Astrocyte (in vitro differentiated cells and primary cell): ENCODE results near the gene C2orf80. TPM values are rescaled to one million over a fixed set of nuclear protein-coding genes. Genes with fewer than 3 reads are reported as not detected.
"Not testable (repeated sequence)": the region's sequence is repeated elsewhere in the genome, so short reads cannot be mapped to it uniquely, and the experiment has no call there.

Experiments
- DNase-seq: peaks from one replicate; pipeline ENCODE4 v3.0.0-alpha.2; 2010; ENCODE audit warnings: low read depth
- FAIRE-seq: peaks from 2 replicates; lab custom pipeline; 2011; peaks lifted over from hg19 to GRCh38; lab: Jason Lieb, UNC
- H2AFZ ChIP-seq: 2 replicates; pipeline ENCODE4 v1.6.0; 2012; ENCODE audit warnings: low read depth, low read length, inconsistent platforms
- H3K27ac ChIP-seq: 2 replicates; pipeline ENCODE4 v1.5.1; 2011; ENCODE audit warnings: low read depth, low read length, inconsistent platforms
- H3K27me3 ChIP-seq: 2 replicates; pipeline ENCODE4 v1.6.0; 2011; ENCODE audit warnings: low read length, inconsistent platforms; ENCODE audit not compliant: insufficient read depth
- H3K36me3 ChIP-seq: 2 replicates; pipeline ENCODE4 v1.5.1; 2011; ENCODE audit warnings: low read length, inconsistent platforms; ENCODE audit not compliant: insufficient read depth
- H3K4me1 ChIP-seq: 2 replicates; pipeline ENCODE4 v1.5.1; 2011; ENCODE audit warnings: low read length, inconsistent platforms; ENCODE audit not compliant: insufficient read depth
- H3K4me2 ChIP-seq: 2 replicates; pipeline ENCODE4 v1.6.0; 2012; ENCODE audit warnings: low read length, inconsistent platforms
- H3K4me3 ChIP-seq: 2 replicates; pipeline ENCODE4 v1.5.1; 2011; ENCODE audit warnings: low read depth, mild to moderate bottlenecking, low read length, inconsistent platforms; ENCODE audit not compliant: insufficient read depth
- H3K79me2 ChIP-seq: 2 replicates; pipeline ENCODE4 v1.6.0; 2012; ENCODE audit warnings: mild to moderate bottlenecking, low read length, inconsistent platforms; ENCODE audit not compliant: insufficient read depth
- H3K9ac ChIP-seq: 2 replicates; pipeline ENCODE4 v1.6.0; 2012; ENCODE audit warnings: mild to moderate bottlenecking, low read length, inconsistent platforms
- H3K9me3 ChIP-seq: 2 replicates; pipeline ENCODE4 v1.5.1; 2012; ENCODE audit warnings: low read depth, mild to moderate bottlenecking, low read length, inconsistent platforms; ENCODE audit not compliant: insufficient read depth
- H4K20me1 ChIP-seq: 2 replicates; pipeline ENCODE4 v1.6.0; 2012; ENCODE audit warnings: low read length, inconsistent platforms; ENCODE audit not compliant: insufficient read depth
- H3K27ac Mint-ChIP-seq: one replicate; pipeline ENCODE4 v1.8.0; 2021; ENCODE audit warnings: mild to moderate bottlenecking, mixed read lengths; ENCODE audit not compliant: unreplicated experiment
- H3K27me3 Mint-ChIP-seq: one replicate; pipeline ENCODE4 v1.8.0; 2021; ENCODE audit warnings: low read depth, mixed read lengths; ENCODE audit not compliant: unreplicated experiment
- H3K36me3 Mint-ChIP-seq: one replicate; pipeline ENCODE4 v1.8.0; 2021; ENCODE audit warnings: low read depth, mixed read lengths; ENCODE audit not compliant: unreplicated experiment
- H3K4me1 Mint-ChIP-seq: one replicate; pipeline ENCODE4 v1.8.0; 2021; ENCODE audit warnings: low read depth, mixed read lengths; ENCODE audit not compliant: unreplicated experiment
- H3K4me3 Mint-ChIP-seq: one replicate; pipeline ENCODE4 v1.8.0; 2021; ENCODE audit warnings: mild to moderate bottlenecking, moderate library complexity, mixed read lengths; ENCODE audit not compliant: unreplicated experiment
- H3K9me3 Mint-ChIP-seq: one replicate; pipeline ENCODE4 v1.8.0; 2021; ENCODE audit warnings: mild to moderate bottlenecking, mixed read lengths; ENCODE audit not compliant: unreplicated experiment
- CTCF ChIP-seq: IDR thresholded peaks from 2 replicates; pipeline ENCODE4 v1.5.1; 2011; ENCODE audit warnings: low read depth, mild to moderate bottlenecking, inconsistent platforms, low read length, moderate library complexity; ENCODE audit not compliant: insufficient read depth
- EZH2 ChIP-seq: IDR thresholded peaks from 2 replicates; pipeline ENCODE4 v1.6.1; 2012; ENCODE audit warnings: mild to moderate bottlenecking, low read length, inconsistent platforms; ENCODE audit not compliant: insufficient read depth
- total RNA-seq: library from RNA; stranded (reverse); gene quantifications from 2 replicates; pipeline ENCODE4 v1.2.1, GENCODE V29; 2021

Gene C2orf80
- total RNA-seq, 1 donor from 2014 or later, result not detected

DNA sequence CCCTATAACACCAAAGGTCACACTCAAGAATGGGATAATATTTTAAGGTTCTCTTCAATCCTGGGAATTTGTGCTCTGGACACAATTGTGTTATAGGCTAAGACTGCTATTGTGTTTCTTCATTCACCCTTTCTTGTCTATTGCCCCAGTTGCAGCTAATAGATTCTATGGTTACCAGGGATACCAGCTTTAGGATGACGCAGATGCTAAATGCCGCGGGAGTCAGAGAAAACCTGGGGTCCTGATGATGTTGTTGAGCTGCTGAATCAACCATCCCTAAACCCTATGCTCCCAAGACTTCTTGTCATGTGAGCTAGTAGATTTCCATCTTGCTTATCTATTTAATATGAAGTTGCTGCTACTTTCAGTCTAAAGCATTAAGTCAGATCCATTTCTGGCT lies 70.9 kb downstream of the C2orf80 start:
- Histone ChIP-seq H3K27ac (no peak overlapping the region), H3K9ac (no peak overlapping the region), H3K4me2 (no peak overlapping the region), H3K79me2 (no peaks in the 10 kb centered on the region), H3K9me3 (no peaks in the 10 kb centered on the region), H3K4me3 (no peak overlapping the region), H3K27me3 (no peaks in the 10 kb centered on the region), H4K20me1 (no peaks in the 10 kb centered on the region), H2AFZ (no peak overlapping the region), H3K36me3 (no peaks in the 10 kb centered on the region), H3K4me1 (no peaks in the 10 kb centered on the region)
- peaks cover 1% of the 10 kb centered on the region for H3K27me3 Mint-ChIP-seq
- H3K36me3 Mint-ChIP-seq, result no peaks in the 10 kb centered on the region
- H3K4me1 Mint-ChIP-seq, result no peaks in the 10 kb centered on the region
- H3K27ac Mint-ChIP-seq, result no peak overlapping the region
- peaks cover 3% of the 10 kb centered on the region for H3K9me3 Mint-ChIP-seq
- H3K4me3 Mint-ChIP-seq, result no peak overlapping the region
- DNase-seq (no peak), FAIRE-seq (no peak)
- TF ChIP-seq EZH2 (no peak), CTCF (no peak)

DNA sequence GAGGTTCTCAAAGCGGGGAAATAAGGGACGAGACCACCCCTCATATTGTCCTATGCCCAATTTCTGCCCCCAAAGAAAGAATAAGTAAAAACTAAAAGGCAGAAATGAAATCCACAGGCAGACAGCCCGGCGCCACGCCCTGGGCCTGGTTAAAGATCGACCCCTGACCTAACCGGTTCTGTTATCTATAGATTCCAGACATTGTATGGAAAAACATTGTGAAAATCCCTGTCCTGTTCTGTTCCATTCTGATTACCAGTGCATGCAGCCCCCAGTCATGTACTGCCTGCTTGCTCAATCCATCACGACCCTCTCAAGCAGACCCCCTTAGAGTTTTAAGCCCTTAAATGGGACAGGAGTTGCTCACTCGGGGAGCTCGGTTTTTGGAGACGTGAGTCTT lies 72.4 kb downstream of the C2orf80 start:
- H3K4me1 Mint-ChIP-seq, FAIRE-seq, H3K79me2 ChIP-seq: not testable (repeated sequence)

More for the DNA sequence above, 72.4 kb downstream of the C2orf80 start:
- not testable (repeated sequence) for H3K27ac Mint-ChIP-seq, H2AFZ ChIP-seq, H4K20me1 ChIP-seq, H3K9ac ChIP-seq, H3K27ac ChIP-seq, H3K36me3 ChIP-seq, H3K9me3 ChIP-seq, H3K9me3 Mint-ChIP-seq, H3K4me3 Mint-ChIP-seq, H3K4me1 ChIP-seq, H3K4me2 ChIP-seq, H3K4me3 ChIP-seq, DNase-seq, H3K36me3 Mint-ChIP-seq
- peaks cover 12% of the 10 kb centered on the region for H3K27me3 Mint-ChIP-seq
- peaks cover 13% of the 10 kb centered on the region for H3K27me3 ChIP-seq

Other genes starting within 250 kb of the C2orf80 start
- 7.9 and 9.1 TPM in 2 replicates for gene PLEKHM3, start 164.5 kb downstream of the C2orf80 start, total RNA-seq
- gene CRYGD, start 65.5 kb downstream of the C2orf80 start, total RNA-seq, result not detected in 2 replicates
- gene CRYGC, start 60.2 kb downstream of the C2orf80 start, total RNA-seq, result not detected in 2 replicates
- gene CRYGB, start 43.9 kb downstream of the C2orf80 start, total RNA-seq, result not detected in 2 replicates
- not detected in 2 replicates for gene CRYGA, start 26.4 kb downstream of the C2orf80 start, total RNA-seq
- 160 and 181 TPM in 2 replicates for gene IDH1, start 65.0 kb upstream of the C2orf80 start, total RNA-seq
- 29.8 and 32.2 TPM in 2 replicates for gene PIKFYVE, start 76.2 kb upstream of the C2orf80 start, total RNA-seq
- not detected in 2 replicates for gene PTH2R, start 216.8 kb upstream of the C2orf80 start, total RNA-seq